ENCODE measurements around the gene EPN1.

GRCh38 chr19:55702131-55702627 lies 27.2 kb downstream of the EPN1 start:
- TF ChIP-seq, protein P1, sequence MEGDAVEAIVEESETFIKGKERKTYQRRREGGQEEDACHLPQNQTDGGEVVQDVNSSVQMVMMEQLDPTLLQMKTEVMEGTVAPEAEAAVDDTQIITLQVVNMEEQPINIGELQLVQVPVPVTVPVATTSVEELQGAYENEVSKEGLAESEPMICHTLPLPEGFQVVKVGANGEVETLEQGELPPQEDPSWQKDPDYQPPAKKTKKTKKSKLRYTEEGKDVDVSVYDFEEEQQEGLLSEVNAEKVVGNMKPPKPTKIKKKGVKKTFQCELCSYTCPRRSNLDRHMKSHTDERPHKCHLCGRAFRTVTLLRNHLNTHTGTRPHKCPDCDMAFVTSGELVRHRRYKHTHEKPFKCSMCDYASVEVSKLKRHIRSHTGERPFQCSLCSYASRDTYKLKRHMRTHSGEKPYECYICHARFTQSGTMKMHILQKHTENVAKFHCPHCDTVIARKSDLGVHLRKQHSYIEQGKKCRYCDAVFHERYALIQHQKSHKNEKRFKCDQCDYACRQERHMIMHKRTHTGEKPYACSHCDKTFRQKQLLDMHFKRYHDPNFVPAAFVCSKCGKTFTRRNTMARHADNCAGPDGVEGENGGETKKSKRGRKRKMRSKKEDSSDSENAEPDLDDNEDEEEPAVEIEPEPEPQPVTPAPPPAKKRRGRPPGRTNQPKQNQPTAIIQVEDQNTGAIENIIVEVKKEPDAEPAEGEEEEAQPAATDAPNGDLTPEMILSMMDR (IDR thresholded peaks at IDR 0.05; ENCODE audit: low read depth, low read length, poor library complexity, severe bottlenecking) = no peak
- no peak for TF ChIP-seq EZH2phosphoT487 (IDR thresholded peaks at IDR 0.05; ENCODE audit: borderline replicate concordance, low read length)

Measured in DOHH2 (cell line).